SK-N-SH (cell line): ENCODE data around the gene TPP1. TPM values are rescaled to one million over a fixed set of nuclear protein-coding genes. Genes with fewer than 3 reads are reported as not detected.

Experiments
- CTCF ChIA-PET: fragments of 300-600, 350-600 bp; formaldehyde crosslinking; extraction: SDS; loops from one replicate; lab custom pipeline; 2021; lab: Yijun Ruan, JAX
- POLR2A ChIA-PET: fragments of 350-600 bp; sonication (Branson Sonifier 250); formaldehyde crosslinking; extraction: SDS; loops from one replicate; lab custom pipeline; 2020; ENCODE audit warnings: antibody characterized with exemption, inconsistent platforms; lab: Yijun Ruan, JAX
- DNase-seq: peaks from one replicate; pipeline ENCODE4 v3.0.0; 2012
- H2AFZ ChIP-seq: fragments of 200-600 bp; sonication (generic); 2 replicates; pipeline ENCODE4 v1.8.1; 2016; ENCODE audit warnings: antibody characterized with exemption, mild to moderate bottlenecking, low read depth
- H3F3A ChIP-seq: fragments of 200-600 bp; sonication (generic); replicated peaks from 2 replicates; pipeline ENCODE3; 2016; ENCODE audit warnings: antibody characterized with exemption, mild to moderate bottlenecking; ENCODE audit not compliant: insufficient read depth
- H3K27ac ChIP-seq, 2 experiments: fragments of 200-500 bp in 1 of 2; fragments of 200-600 bp in 1 of 2; sonication (Bioruptor generic) in 1 of 2; sonication (generic), shearing (Covaris generic) in 1 of 2; 2 replicates each; pipeline versions ENCODE4 v1.5.1 to v1.6.1; 2014 to 2016; ENCODE audit warnings: low read depth in 2 of 2, inconsistent platforms in 1 of 2, low read length in 1 of 2, mild to moderate bottlenecking in 1 of 2, mixed read lengths in 1 of 2
- H3K27me3 ChIP-seq: fragments of 200-600 bp; sonication (generic), shearing (Covaris generic); 2 replicates; pipeline ENCODE4 v1.6.1; 2016; ENCODE audit warnings: mixed run types; ENCODE audit not compliant: insufficient read depth
- H3K36me3 ChIP-seq, 2 experiments: fragments of 200-500 bp in 1 of 2; fragments of 200-600 bp in 1 of 2; sonication (Bioruptor generic) in 1 of 2; sonication (generic) in 1 of 2; replicated peaks in 1 of 2; 2 replicates each; pipeline versions ENCODE3 to v1.5.1; 2014 to 2016; ENCODE audit warnings: low read length in 1 of 2, mild to moderate bottlenecking in 1 of 2; ENCODE audit not compliant: insufficient read depth in 2 of 2, control insufficient read depth in 1 of 2
- H3K4me1 ChIP-seq, 2 experiments: fragments of 200-500 bp in 1 of 2; fragments of 200-600 bp in 1 of 2; sonication (Bioruptor generic) in 1 of 2; sonication (generic), shearing (Covaris generic) in 1 of 2; 2 replicates each; pipeline versions ENCODE4 v1.5.1 to v1.6.1; 2014 to 2016; ENCODE audit warnings: low read depth in 1 of 2, low read length in 1 of 2, mixed run types in 1 of 2; ENCODE audit not compliant: insufficient read depth in 2 of 2, control insufficient read depth in 1 of 2
- H3K4me2 ChIP-seq: fragments of 200-600 bp; sonication (generic), shearing (Covaris generic); 2 replicates; pipeline ENCODE4 v1.6.1; 2017; ENCODE audit warnings: mixed run types
- H3K4me3 ChIP-seq, 2 experiments: fragments of 200-500 bp in 1 of 2; fragments of 200-600 bp in 1 of 2; sonication (Bioruptor generic) in 1 of 2; sonication (generic), shearing (Covaris generic) in 1 of 2; 2 replicates each; pipeline versions ENCODE4 v1.5.1 to v1.8.1; 2014 to 2016; ENCODE audit warnings: low read depth in 2 of 2, inconsistent platforms in 1 of 2, low read length in 1 of 2, mild to moderate bottlenecking in 1 of 2, mixed read lengths in 1 of 2, moderate library complexity in 1 of 2
- H3K79me2 ChIP-seq: fragments of 200-600 bp; sonication (generic); 2 replicates; pipeline ENCODE4 v1.8.1; 2017; ENCODE audit warnings: mild to moderate bottlenecking; ENCODE audit not compliant: insufficient read depth
- H3K9ac ChIP-seq: fragments of 200-600 bp; sonication (generic); 2 replicates; pipeline ENCODE4 v1.6.1; 2017; ENCODE audit warnings: mixed run types
- H3K9me2 ChIP-seq: fragments of 200-600 bp; sonication (generic); 2 replicates; pipeline ENCODE4 v1.6.1; 2017; ENCODE audit warnings: mixed run types
- H3K9me3 ChIP-seq: fragments of 200-600 bp; sonication (generic); 2 replicates; pipeline ENCODE4 v1.6.1; 2017; ENCODE audit warnings: mixed run types, mild to moderate bottlenecking, moderate library complexity
- H4K20me1 ChIP-seq: fragments of 200-600 bp; sonication (generic); 2 replicates; pipeline ENCODE4 v1.6.1; 2017; ENCODE audit warnings: mild to moderate bottlenecking, mixed run types; ENCODE audit not compliant: insufficient read depth
- EZH2phosphoT487 ChIP-seq: fragments of 200-600 bp; sonication (generic); IDR thresholded peaks from 2 replicates; pipeline ENCODE4 v1.6.1; 2017; ENCODE audit warnings: low read depth, mixed run types, mild to moderate bottlenecking, antibody characterized with exemption, moderate library complexity, borderline replicate concordance
- FOSL2 ChIP-seq: IDR thresholded peaks from 2 replicates; pipeline ENCODE4 v1.4.0; 2012; ENCODE audit warnings: low read depth, mild to moderate bottlenecking, moderate library complexity, borderline replicate concordance
- GATA2 ChIP-seq: sonication (generic); formaldehyde crosslinking; IDR thresholded peaks from 2 replicates; pipeline ENCODE4 v1.5.0; 2020; ENCODE audit warnings: mild to moderate bottlenecking, missing genetic modification reagents
- MAX ChIP-seq: IDR thresholded peaks from 2 replicates; pipeline ENCODE4 v1.4.0; 2012; ENCODE audit warnings: low read depth
- MXI1 ChIP-seq: IDR thresholded peaks from 2 replicates; pipeline ENCODE4 v1.6.1; 2012; ENCODE audit warnings: mild to moderate bottlenecking, low read depth, low read length, improper control_type of control experiment
- NFIC ChIP-seq: IDR thresholded peaks from 2 replicates; pipeline ENCODE4 v1.4.0; 2012; ENCODE audit warnings: borderline replicate concordance
- NRF1 ChIP-seq: IDR thresholded peaks from 2 replicates; pipeline ENCODE4 v1.6.1; 2012; ENCODE audit warnings: low read depth, mild to moderate bottlenecking, low read length
- POLR2AphosphoS5 ChIP-seq: IDR thresholded peaks from 2 replicates; pipeline ENCODE4 v1.6.1; 2012; ENCODE audit warnings: low read depth, low read length
- RAD21 ChIP-seq: IDR thresholded peaks from 2 replicates; pipeline ENCODE4 v1.6.1; 2012; ENCODE audit warnings: mild to moderate bottlenecking, low read length
- RCOR1 ChIP-seq: fragments of 150-350 bp; IDR thresholded peaks from 2 replicates; pipeline ENCODE4 v1.6.1; 2017; ENCODE audit warnings: antibody characterized with exemption, low read length
- RXRA ChIP-seq: IDR thresholded peaks from 2 replicates; pipeline ENCODE4 v1.4.0; 2012; ENCODE audit warnings: low read depth, mild to moderate bottlenecking, borderline replicate concordance
- TAF1 ChIP-seq: IDR thresholded peaks from 2 replicates; pipeline ENCODE4 v1.6.1; 2012; ENCODE audit warnings: low read depth, mild to moderate bottlenecking, low read length, moderate library complexity, borderline replicate concordance
- TCF12 ChIP-seq: IDR thresholded peaks from 2 replicates; pipeline ENCODE4 v1.4.0; 2012
- TEAD4 ChIP-seq: IDR thresholded peaks from 2 replicates; pipeline ENCODE4 v1.4.0; 2012; ENCODE audit warnings: mild to moderate bottlenecking, borderline replicate concordance; ENCODE audit not compliant: insufficient read depth
- USF2 ChIP-seq: fragments of 150-350 bp; IDR thresholded peaks from 2 replicates; pipeline ENCODE4 v1.6.1; 2017; ENCODE audit warnings: antibody characterized with exemption, low read length, low read depth, borderline replicate concordance
- YY1 ChIP-seq: IDR thresholded peaks from 2 replicates; pipeline ENCODE4 v1.4.0; 2012; ENCODE audit warnings: low read depth, mild to moderate bottlenecking
- ZBTB33 ChIP-seq: IDR thresholded peaks from 2 replicates; pipeline ENCODE4 v1.4.0; 2012; ENCODE audit warnings: low read depth, borderline replicate concordance
- WGBS: methylation state at CpG from one replicate; pipeline ENCODE4 v1.1.6; 2017; ENCODE audit warnings: low lambda C conversion rate; 5-methylcytosine and 5-hydroxymethylcytosine counted together
- polyA plus RNA-seq, 3 experiments: library from polyadenylated mRNA; depleted of rRNA; stranded (reverse); fragments of >200 nt; gene quantifications; 2 replicates each; pipeline ENCODE4 v1.2.3, GENCODE V29; 2012
- TF ChIP-seq, protein P1 (sequence below): IDR thresholded peaks from 2 replicates; pipeline ENCODE4 v1.4.0; 2012; ENCODE audit warnings: low read depth, borderline replicate concordance

The TPP1 gene
- polyA plus RNA-seq, 1 of the 3 experiments (the other 2 are of a cell fraction) = 105 TPM

DNA sequence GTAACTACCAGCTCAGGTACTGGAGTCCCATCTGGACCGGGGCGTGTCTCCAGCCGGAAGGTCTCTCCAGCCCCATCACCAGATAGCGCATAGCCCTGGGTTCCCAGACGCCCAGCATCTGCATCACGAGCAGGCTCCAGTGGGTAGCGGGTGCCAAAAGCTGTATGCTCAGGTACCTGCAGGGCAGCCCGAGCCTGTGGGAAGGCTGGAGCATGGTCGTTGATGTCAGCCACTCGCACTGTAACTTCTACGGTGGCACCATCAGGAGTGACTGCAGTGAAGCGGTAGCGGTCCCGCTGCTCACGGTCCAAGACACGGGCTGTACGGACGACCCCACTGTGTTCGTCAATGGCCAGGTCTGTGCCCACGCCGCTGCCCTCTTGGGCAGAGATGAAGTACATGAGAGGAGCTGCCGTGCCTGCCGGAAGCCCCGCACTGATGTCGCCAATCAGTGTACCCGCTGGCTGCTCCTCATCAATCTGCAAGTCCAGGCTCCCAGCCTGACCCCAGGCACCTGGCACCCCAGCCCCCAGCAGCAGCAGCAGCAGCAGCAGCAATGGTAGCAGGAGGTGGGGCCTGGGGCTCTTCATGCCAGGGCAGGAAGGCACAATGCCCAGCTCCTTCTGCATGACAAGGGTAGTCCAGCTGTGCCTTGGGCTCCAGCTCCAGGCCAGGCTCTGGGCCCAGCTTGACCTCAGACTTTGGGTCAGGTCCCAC, 21.9 kb upstream of the TPP1 start:
- peaks cover 0 to 28% of the 10 kb centered on the region in 2 experiments; a peak in 1 of 4 replicates for H3K4me1 ChIP-seq
- DNase-seq = no peak
- no peaks in the 10 kb centered on the region for H3K9me2 ChIP-seq
- TF ChIP-seq NFIC (no peak), NRF1 (no peak), FOSL2 (no peak), POLR2AphosphoS5 (no peak), ZBTB33 (no peak)
- no peak overlapping the region for H3K4me3 ChIP-seq
- H3K79me2 ChIP-seq = no peaks in the 10 kb centered on the region
- H3K27me3 ChIP-seq = no peaks in the 10 kb centered on the region
- CTCF ChIA-PET = interaction anchor here (0.7 to 1.2 kb wide), 4 partner anchors 22 to 196 kb away, joined by 3 read pairs; partner anchors contain the start of gene TPP1
- no peaks in the 10 kb centered on the region for H3K9me3 ChIP-seq
- no peaks in the 10 kb centered on the region for H4K20me1 ChIP-seq
- H3F3A ChIP-seq = no peaks in the 10 kb centered on the region
- POLR2A ChIA-PET = no interaction called here
- H2AFZ ChIP-seq = no peak overlapping the region
- no peak overlapping the region for H3K4me2 ChIP-seq
- H3K27ac ChIP-seq = no peak overlapping the region
- WGBS = 100% methylated on average over 6 of the region's 26 CpGs
- H3K9ac ChIP-seq = no peak overlapping the region
- H3K36me3 ChIP-seq = no peaks in the 10 kb centered on the region

DNA sequence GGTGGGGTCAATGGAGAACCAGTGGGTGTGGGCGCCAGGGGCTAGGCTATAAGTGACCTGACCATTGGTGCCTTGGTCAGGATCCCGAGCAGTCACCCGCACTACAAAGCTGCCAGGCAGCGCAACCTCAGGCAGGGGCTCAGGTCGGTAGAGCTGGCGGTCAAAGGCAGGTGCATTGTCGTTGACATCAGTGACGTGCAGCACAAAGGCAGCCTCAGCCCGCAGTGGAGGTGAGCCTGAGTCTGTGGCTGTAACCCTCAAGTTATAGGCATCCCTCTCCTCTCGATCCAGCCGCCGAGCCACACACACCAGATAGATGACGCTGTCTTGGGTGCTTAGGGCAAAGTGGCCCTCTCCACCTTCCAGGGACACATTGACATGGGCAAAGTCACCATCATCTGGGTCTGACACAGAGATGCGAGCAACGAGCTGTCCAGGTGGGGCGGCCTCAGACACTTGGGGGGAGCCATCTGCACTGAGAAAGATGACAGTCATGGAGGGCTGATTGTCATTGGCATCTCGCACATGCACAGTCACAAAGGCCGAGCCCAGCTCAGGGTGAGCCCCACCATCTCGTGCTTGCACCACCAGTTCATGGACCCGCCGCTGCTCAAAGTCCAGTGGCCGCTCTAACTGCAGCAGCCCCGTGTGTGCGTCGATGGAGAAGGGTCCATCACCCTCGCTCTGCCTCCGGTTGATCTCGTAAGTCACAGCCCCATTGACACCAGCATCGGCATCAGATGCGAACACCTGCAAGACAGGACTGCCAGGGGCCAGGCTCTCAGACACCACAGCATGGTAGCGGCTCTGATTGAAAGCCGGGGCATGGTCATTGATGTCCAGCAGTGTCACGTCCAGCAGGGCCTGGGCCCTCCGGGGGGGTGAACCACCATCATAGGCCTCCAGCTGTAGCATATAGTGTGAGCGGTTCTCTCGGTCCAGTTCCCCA, 21.1 kb upstream of the TPP1 start:
- CTCF ChIA-PET = interaction anchor here (1.0 to 1.2 kb wide), 4 partner anchors 21 to 195 kb away, joined by 3 read pairs; partner anchors contain the start of gene TPP1
- no peak overlapping the region for H2AFZ ChIP-seq
- POLR2A ChIA-PET = no interaction called here
- no peaks in the 10 kb centered on the region for H3K9me2 ChIP-seq
- H4K20me1 ChIP-seq = no peaks in the 10 kb centered on the region
- WGBS = 81% methylated on average over 15 of the region's 36 CpGs
- no peak overlapping the region for H3K27ac ChIP-seq
- TF ChIP-seq USF2 (no peak), RAD21 (no peak), TAF1 (no peak), EZH2phosphoT487 (no peak), TCF12 (no peak), RCOR1 (no peak), YY1 (no peak), RXRA (no peak), GATA2 (CRISPR knock-in tag) (no peak), MXI1 (no peak), TEAD4 (no peak), NFIC (no peak), MAX (no peak), NRF1 (no peak)
- TF ChIP-seq, protein P1, sequence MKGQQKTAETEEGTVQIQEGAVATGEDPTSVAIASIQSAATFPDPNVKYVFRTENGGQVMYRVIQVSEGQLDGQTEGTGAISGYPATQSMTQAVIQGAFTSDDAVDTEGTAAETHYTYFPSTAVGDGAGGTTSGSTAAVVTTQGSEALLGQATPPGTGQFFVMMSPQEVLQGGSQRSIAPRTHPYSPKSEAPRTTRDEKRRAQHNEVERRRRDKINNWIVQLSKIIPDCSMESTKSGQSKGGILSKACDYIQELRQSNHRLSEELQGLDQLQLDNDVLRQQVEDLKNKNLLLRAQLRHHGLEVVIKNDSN = no peak
- H3K9me3 ChIP-seq = no peaks in the 10 kb centered on the region
- DNase-seq = no peak
- no peak overlapping the region for H3K4me2 ChIP-seq
- H3F3A ChIP-seq = no peaks in the 10 kb centered on the region
- no peaks in the 10 kb centered on the region for H3K36me3 ChIP-seq
- H3K79me2 ChIP-seq = no peaks in the 10 kb centered on the region
- H3K4me3 ChIP-seq = no peak overlapping the region
- H3K9ac ChIP-seq = no peak overlapping the region
- no peaks in the 10 kb centered on the region for H3K27me3 ChIP-seq
- peaks cover 0 to 20% of the 10 kb centered on the region in 2 experiments; a peak in 1 of 4 replicates for H3K4me1 ChIP-seq
